Stimulated activated CD4-positive, alpha-beta T cell treated with anti-CD3 and anti-CD28 coated beads, Interleukin-4, amount 100 ng/mL, for 48 hours (primary cell): Measurements from ENCODE around the gene PLCD1.

ENCODE experiments used
- DNase-seq, 2 donors: peaks; one replicate each; pipeline ENCODE4 v3.0.0-alpha.2; 2020; ENCODE audit warnings: low read depth in 2 of 2

Gene PLCD1

GRCh38 chr3:37964146-37964545 lies 65.3 kb downstream of the PLCD1 start:
- DNase-seq = no peak

- DNase-seq = no peak
These were observed 65.8 kb downstream of the PLCD1 start for GRCh38 chr3:37963635-37964034.

GRCh38 chr3:37963016-37963415 lies 66.4 kb downstream of the PLCD1 start:
- no peak for DNase-seq

- DNase-seq = no peak
These were observed 67.6 kb downstream of the PLCD1 start for GRCh38 chr3:37961622-37962431.

- DNase-seq = no peak
These were observed 71.9 kb downstream of the PLCD1 start for GRCh38 chr3:37957539-37957936.
